CD4-positive, alpha-beta T cell treated with Interleukin-15 for 1 hour (primary cell): ENCODE data around the gene RAB33B.
"Not testable (repeated sequence)": the region's sequence is repeated elsewhere in the genome, so short reads cannot be mapped to it uniquely, and the experiment has no call there.

Source experiments
- DNase-seq: peaks from one replicate; pipeline ENCODE4 v3.0.0-alpha.2; 2020

RAB33B gene

GRCh38 chr4:139465922-139466321, 12.0 kb downstream of the RAB33B start:
- no peak for DNase-seq

- not testable (repeated sequence) for DNase-seq
Observed at GRCh38 chr4:139468756-139469155, 14.8 kb downstream of the RAB33B start.

- DNase-seq = no peak
Observed at GRCh38 chr4:139469216-139469615, 15.3 kb downstream of the RAB33B start.

- DNase-seq = no peak
Observed at GRCh38 chr4:139469869-139470268, 15.9 kb downstream of the RAB33B start.

- DNase-seq = no peak
Observed at GRCh38 chr4:139470295-139470694, 16.4 kb downstream of the RAB33B start.

- DNase-seq = no peak
Observed at GRCh38 chr4:139470997-139471665, 17.2 kb downstream of the RAB33B start.

GRCh38 chr4:139472852-139473251, 18.9 kb downstream of the RAB33B start:
- no peak for DNase-seq

- no peak for DNase-seq
Observed at GRCh38 chr4:139476363-139476762, 22.4 kb downstream of the RAB33B start.

- DNase-seq = no peak
Observed at GRCh38 chr4:139481465-139481864, 27.5 kb downstream of the RAB33B start.

GRCh38 chr4:139483000-139483399, 29.1 kb downstream of the RAB33B start:
- no peak for DNase-seq

- DNase-seq = no peak
Observed at GRCh38 chr4:139484783-139485311, 30.9 kb downstream of the RAB33B start.

- DNase-seq = no peak
Observed at GRCh38 chr4:139488442-139488841, 34.5 kb downstream of the RAB33B start.

- no peak for DNase-seq
Observed at GRCh38 chr4:139489638-139490037, 35.7 kb downstream of the RAB33B start.

- DNase-seq = no peak
Observed at GRCh38 chr4:139492429-139492828, 38.5 kb downstream of the RAB33B start.

GRCh38 chr4:139493176-139493575, 39.3 kb downstream of the RAB33B start:
- DNase-seq = no peak

GRCh38 chr4:139499186-139499585, 45.3 kb downstream of the RAB33B start:
- no peak for DNase-seq

GRCh38 chr4:139501117-139501516, 47.2 kb downstream of the RAB33B start:
- DNase-seq = no peak

GRCh38 chr4:139501527-139501926, 47.6 kb downstream of the RAB33B start:
- DNase-seq = no peak

GRCh38 chr4:139501927-139502899, 48.3 kb downstream of the RAB33B start:
- DNase-seq = no peak

GRCh38 chr4:139503622-139504166, 49.8 kb downstream of the RAB33B start:
- DNase-seq = no peak

- DNase-seq = no peak
Observed at GRCh38 chr4:139506774-139507173, 52.9 kb downstream of the RAB33B start.

- no peak for DNase-seq
Observed at GRCh38 chr4:139508581-139509237, 54.8 kb downstream of the RAB33B start.
